ENCODE measurements around the gene MGME1.
"Not testable (repeated sequence)": the region's sequence is repeated elsewhere in the genome, so short reads cannot be mapped to it uniquely, and the experiment has no call there.

Gene MGME1

GRCh38 chr20:18020931-18021330 lies 52.1 kb downstream of the MGME1 start:
- DNase-seq (ENCODE audit: low read depth in 2 of 2): no peak

GRCh38 chr20:18024606-18025127 lies 55.8 kb downstream of the MGME1 start:
- DNase-seq (ENCODE audit: low read depth in 2 of 2): no peak

GRCh38 chr20:18027011-18027410 lies 58.2 kb downstream of the MGME1 start:
- not testable (repeated sequence) for DNase-seq (ENCODE audit: low read depth in 2 of 2)

- no peak for DNase-seq (ENCODE audit: low read depth in 2 of 2)
Observed at GRCh38 chr20:18030020-18030419, 61.2 kb downstream of the MGME1 start.

- no peak for DNase-seq (ENCODE audit: low read depth in 2 of 2)
Observed at GRCh38 chr20:18031050-18031449, 62.2 kb downstream of the MGME1 start.

GRCh38 chr20:18031888-18032509 lies 63.2 kb downstream of the MGME1 start:
- no peak for DNase-seq (ENCODE audit: low read depth in 2 of 2)

GRCh38 chr20:18032977-18033892 lies 64.4 kb downstream of the MGME1 start:
- DNase-seq (ENCODE audit: low read depth in 2 of 2): no peak

GRCh38 chr20:18034039-18034438 lies 65.2 kb downstream of the MGME1 start:
- DNase-seq (ENCODE audit: low read depth in 2 of 2): no peak

- no peak for DNase-seq (ENCODE audit: low read depth in 2 of 2)
Observed at GRCh38 chr20:18039063-18039462, 70.2 kb downstream of the MGME1 start.

All from stimulated activated CD8-positive, alpha-beta memory T cell treated with anti-CD3 and anti-CD28 coated beads, Interleukin-7, amount 100 ng/mL, for 1 hour (primary cell).